Measurements from ENCODE around the gene CSTB.

CSTB gene

DNA sequence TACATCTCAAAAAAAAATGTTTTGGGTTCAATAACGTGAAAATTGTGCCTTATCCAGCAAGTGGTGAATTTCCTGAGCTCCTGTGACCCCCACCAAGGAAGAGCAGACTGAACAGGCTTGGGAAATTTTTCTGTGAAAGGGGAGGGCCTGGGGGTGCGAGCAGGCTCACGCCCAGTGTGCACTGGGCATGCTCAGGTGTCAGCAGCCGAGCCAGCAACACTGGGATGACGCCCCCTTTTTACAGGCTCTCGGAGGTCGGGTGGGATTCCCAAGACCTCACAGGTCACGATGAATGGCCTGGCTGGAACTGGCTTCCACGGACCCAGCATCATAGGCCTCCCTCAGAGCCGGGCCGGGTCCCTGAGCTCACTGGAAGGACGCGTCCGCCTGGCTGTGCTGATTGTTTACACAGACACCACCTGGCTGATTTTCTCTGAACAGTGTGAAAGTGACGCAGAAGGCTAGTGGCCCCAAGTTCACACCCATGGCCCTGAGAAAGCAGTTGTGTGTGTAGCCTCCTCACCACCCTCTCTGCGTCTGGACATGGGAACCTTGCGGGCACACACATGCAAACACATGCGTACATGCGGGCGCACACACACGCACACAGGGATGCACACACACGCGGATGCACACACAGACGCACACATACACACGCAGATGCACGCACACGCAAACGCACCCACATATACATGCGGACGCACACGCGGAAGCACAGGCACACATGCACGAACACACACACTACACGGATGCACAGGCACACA lies 9.2 kb downstream of the CSTB start:
- DNase-seq, result no peak

DNA sequence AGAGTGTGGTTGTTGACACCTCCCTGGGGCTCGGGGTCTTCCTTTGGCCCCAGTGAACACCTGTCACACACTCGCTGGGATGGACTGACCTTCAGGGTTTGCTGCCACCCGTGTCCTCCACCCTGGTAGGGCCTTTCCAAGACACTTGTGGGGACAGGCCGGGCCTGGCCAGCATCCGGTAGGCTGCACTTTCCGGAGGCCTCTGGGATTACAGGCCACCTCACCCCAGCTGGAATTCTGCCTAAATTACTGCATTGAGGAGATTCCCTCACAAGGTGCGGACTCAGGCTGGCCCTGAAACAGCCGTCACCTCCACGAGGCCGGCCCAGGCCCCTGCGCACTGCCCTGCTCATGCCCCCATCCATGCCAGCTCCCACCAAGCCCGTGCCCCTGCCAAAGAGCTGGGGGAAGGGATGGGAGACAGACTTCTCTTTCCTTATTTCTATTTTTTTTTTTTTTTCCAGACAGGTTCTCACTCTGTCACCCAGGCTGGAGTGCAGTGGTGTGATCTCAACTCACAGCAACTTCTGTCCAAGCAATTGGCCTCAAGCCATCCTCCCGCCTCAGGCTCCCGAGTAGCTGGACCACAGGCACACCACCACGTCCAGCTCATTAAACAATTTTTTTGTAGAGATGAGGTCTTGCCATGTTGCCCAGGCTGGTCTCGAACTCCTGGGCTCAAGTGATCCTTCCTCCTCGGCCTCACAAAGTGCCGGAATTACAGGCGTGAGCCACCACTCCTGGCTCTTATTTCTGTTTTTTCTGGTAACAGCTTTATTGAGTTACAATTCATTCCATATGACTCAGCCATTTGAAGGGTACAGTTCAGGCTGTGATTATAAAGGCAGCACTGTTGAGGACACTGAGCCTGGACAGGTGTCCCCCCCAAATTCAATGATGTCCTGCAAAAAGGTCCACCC lies 11.3 kb downstream of the CSTB start:
- no peak for DNase-seq

DNA sequence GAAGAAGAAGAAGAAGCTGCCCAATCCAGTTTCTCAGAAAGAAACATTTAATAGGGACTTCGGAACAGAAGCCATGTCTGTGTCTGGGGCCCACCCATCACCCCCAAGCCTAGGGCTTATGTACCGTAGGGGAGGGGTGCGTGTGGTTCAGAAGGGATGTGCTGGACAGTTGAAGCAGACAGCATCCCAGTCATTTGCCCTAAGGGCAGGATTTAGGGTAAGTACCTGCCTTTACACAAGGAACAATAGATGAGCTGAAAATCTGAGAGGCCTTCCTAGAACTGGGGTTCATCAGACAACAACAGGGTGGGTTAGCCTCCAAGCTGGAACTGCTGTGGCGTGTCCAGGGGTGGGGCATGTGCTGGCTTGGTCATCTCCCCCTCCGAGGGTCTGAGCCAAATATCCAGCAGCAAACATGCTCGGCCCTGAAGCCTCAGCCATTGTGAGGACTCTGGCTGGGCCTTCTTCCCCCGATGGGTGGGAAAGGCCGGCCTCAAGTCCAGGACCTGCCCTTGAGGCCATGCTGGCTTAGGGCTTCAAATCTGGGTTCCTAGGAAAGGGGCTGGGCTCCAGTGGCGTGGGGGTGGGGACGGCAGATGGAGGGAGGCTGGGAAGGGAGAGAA lies 12.1 kb downstream of the CSTB start:
- DNase-seq, result no peak

GRCh38 chr21:43762303-43763128 lies 13.6 kb downstream of the CSTB start:
- DNase-seq, result no peak

DNA sequence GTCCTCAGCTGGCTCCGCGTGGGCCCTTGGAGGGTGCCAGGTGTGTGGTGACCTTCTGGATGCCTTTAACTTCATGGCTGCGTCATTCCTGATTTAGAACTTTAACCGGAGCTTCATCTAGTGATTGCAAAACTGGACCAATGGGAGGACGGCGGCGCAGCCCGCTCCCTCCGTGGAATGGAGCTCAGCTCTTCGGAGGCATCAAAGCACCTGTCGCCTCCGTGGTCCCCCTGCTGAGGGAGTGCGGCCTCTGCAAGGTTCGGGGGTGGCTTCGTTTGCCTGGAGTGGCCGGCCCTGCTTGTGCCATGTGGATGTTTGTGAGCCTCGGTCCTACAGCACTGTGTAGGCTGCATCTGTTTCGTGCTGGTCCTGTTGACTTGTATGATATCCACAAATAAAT lies 14.2 kb downstream of the CSTB start:
- no peak for DNase-seq

DNA sequence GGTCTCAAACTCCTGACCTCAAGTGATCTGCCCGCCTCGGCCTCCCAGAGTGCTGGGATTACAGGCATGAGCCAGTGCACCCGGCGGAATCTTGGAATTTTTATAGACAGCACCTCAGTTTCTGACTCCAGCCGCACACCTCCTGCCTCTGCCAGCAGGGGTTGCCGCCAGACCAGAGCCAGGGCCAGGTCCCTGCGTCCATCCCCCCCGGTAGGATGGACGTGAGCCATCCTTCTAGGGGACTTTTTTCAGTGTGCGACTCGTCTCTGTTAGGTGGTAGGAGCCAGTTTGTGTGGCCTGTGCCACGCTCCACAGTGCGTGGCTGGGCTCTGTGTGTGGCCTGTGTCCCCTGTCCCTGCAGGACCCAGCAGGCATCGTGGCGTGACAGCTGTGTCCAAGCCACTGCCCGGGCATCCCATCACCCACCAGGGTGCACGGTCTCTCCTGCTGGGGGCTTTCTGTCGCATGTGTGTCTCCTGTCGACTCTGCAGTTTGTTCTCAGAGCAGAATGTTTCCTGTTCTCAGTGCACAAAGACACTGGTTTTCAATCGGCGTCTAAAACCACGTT lies 15.6 kb downstream of the CSTB start:
- DNase-seq, result no peak

- DNase-seq, result no peak
Measured at GRCh38 chr21:43759651-43760050, 16.5 kb downstream of the CSTB start.

DNA sequence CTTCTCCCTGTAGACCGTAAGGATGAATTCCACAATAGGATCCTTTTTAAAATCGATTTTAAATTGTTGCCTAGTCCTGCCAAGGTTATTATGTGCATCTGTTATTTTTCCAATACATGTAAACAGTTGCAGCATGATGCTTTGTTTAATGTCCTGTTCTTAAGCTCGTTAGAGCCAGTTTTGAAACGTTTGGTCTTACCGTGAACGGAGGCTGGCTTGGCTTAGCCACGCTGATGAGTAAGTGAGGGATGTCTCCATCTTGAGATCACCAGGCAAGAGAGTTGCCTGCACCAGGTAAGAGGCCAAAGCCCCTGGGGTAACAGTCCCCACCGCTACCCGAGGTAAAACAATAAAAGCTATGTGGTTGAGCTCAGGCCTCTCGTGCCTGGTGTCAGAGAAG lies 17.3 kb downstream of the CSTB start:
- DNase-seq, result no peak

- no peak for DNase-seq
Measured at GRCh38 chr21:43758111-43758641, 17.9 kb downstream of the CSTB start.

GRCh38 chr21:43757601-43758000 lies 18.5 kb downstream of the CSTB start:
- no peak for DNase-seq

DNA sequence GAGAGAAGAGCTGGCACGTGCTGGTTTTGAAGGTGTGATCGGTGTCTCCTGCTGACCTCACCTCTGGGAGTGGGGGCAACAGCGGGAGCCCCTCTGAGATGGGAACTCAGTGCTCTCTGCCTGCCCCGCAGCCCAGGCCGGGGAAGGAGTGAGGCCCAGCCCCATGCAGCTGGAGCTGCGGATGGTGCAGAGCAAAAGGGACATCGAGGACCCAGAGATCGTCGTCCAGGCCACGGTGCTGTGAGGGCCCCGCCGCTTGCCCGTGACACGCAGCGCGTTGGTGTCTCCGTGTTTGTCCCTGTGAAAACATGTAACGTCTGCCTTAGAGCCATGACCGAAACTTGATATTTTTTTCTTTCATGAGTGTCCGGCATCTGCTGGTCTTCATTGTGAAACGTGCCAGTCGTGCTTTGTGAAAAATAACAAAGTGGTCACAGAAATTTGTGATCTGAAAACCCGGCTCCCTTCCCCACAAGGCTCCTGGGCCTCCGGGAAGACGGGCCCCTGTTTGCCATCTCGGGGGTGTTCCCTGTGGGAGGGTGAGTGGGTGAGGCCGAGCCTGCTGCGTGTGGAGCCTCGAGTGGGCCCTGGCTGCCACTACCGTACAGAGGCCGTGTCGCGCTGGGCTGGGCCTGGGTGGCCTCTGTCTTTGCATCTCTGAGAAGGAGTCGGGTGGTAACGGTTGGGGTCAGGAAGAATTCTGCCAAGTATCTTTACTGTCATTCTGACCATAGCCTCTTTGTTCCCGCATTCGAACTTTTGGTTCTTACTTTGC lies 20.1 kb downstream of the CSTB start:
- no peak for DNase-seq

- DNase-seq, result no peak
Measured at GRCh38 chr21:43754948-43755781, 20.9 kb downstream of the CSTB start.

- no peak for DNase-seq
Measured at GRCh38 chr21:43753439-43753799, 22.7 kb downstream of the CSTB start.

DNA sequence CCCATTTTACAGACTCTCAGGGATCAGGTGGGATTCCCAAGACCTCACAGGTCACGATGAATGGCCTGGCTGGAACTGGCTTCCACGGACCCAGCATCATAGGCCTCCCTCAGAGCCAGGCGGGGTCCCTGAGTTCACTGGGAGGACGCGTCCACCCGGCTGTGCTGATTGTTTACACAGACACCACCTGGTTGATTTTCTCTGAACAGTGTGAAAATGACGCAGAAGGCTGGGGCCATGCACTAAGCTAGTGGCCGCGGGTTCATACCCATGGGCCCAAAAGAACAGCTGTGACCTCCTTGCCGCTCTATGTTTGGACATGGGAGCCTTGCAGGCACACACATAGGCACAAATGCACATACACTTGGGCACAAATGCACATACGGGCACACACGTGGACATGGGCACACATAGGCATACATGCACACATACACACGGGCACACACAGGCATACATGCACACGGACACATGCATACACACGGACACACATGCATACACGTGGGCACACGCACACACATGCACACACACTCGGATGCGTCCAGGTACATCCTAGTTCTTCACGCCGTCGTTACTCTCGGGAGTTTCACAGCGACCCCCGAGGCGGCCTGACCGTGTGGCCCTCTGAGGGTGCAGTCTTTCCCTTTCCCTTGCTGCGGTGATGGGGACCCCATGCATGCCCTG lies 23.2 kb downstream of the CSTB start:
- DNase-seq, result no peak

DNA sequence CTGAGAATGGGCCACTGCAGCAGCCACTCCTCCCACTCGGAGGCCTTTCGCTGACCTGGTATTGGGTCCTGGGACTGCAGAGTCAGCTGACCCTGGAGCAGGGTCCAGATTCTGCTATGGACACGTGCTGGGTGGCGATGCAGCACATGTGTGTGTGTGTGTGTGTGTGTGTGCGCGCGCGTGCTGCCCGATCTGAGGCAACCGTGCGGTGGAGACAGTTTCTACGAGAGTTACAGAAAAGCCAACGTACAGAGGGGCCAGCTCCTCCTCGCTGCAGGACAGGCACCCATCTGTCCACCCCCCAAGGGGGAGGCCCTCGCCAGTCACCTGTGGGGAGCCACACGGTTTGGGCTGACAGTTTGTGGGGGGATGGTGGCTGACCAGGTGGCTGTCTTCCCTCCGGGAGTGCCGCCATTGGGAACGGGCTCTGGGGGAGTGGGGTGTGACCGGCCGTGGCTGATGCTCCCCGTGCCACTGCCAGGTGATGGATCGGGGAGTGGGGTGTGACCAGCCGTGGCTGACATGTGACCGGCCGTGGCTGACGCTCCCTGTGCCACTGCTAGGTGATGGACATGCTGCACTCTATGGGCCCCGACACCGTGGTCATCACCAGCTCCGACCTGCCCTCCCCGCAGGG lies 24.0 kb downstream of the CSTB start:
- DNase-seq, result no peak

GRCh38 chr21:43750339-43751033 lies 25.6 kb downstream of the CSTB start:
- no peak for DNase-seq

DNA sequence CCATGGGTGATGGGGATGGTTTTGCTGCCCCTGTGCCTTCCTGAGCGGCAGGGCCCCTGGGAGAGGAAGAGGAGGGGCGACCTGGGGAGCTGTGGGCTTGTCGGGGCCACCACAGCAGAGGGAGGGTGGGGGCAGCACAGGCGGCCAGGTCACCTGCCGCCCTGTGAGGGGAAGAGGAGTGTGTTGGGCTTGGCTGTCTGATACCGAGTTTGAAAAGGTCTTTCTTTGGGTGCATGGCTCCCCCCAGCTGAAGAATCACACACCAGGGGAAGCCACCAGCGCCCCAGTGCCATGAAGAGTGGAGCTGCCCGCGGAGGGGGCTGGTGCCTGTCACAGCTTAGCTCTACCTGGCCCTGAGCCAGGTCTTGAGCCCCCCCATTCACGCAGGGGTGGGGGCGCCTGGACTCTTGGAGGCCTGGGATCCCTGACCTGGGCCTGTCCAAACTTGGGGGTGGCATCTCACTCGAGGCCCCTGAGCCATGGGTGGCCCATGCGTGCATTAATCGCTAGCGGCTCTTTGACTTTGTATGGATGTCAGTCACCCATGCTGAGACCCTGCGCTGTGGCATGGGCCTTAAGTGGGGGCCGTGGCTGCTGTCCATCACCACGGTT lies 26.4 kb downstream of the CSTB start:
- DNase-seq, result no peak

GRCh38 chr21:43748622-43749021 lies 27.5 kb downstream of the CSTB start:
- no peak for DNase-seq
